ENCODE data around the gene PIGV.
A peak's percentile ranks its signal among the peaks of the same experiment; 100 is the strongest.

DNA sequence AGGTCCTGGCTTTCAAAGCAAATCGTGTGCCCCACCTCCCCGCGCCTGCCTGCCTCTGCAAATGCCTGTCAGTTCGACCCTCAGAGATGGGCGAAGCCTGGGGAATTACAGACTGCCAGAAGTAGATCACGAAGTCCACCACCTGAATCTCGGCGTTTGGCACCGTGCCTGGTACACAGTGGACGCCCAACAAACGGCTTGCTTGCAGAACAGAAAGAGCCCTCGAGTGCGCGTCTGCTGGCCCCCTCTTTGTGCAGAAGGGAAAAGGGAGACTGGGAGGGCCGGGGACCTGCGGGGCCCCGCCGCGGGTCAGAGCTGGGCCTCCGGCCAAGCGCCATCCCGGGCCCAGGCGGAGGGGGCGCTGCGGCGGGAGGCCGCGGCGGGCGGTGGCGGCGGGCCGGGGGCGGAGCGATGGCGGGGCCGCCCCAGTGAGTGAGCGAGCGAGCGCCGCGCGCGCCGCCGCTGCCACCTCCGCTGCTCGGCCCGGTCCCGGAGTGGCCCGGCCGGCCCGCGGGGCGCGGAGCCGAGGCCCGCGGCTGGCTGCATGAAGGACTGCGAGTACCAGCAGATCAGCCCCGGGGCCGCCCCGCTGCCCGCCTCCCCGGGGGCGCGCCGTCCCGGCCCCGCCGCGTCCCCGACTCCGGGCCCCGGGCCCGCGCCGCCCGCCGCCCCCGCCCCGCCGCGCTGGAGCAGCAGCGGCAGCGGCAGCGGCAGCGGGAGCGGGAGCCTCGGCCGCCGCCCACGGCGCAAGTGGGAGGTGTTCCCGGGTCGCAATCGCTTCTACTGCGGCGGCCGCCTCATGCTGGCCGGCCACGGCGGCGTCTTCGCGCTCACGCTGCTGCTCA is 38.7 kb downstream of the PIGV start, which contains the start of gene ZDHHC18:
- TF ChIP-seq POLR2A (IDR thresholded peaks at IDR 0.05) (peak; percentile 21 to 56), POLR2AphosphoS5 (IDR thresholded peaks at IDR 0.05) (no peak), EP300 (IDR thresholded peaks at IDR 0.05) (no peak)
- TF ChIP-seq, protein P1, sequence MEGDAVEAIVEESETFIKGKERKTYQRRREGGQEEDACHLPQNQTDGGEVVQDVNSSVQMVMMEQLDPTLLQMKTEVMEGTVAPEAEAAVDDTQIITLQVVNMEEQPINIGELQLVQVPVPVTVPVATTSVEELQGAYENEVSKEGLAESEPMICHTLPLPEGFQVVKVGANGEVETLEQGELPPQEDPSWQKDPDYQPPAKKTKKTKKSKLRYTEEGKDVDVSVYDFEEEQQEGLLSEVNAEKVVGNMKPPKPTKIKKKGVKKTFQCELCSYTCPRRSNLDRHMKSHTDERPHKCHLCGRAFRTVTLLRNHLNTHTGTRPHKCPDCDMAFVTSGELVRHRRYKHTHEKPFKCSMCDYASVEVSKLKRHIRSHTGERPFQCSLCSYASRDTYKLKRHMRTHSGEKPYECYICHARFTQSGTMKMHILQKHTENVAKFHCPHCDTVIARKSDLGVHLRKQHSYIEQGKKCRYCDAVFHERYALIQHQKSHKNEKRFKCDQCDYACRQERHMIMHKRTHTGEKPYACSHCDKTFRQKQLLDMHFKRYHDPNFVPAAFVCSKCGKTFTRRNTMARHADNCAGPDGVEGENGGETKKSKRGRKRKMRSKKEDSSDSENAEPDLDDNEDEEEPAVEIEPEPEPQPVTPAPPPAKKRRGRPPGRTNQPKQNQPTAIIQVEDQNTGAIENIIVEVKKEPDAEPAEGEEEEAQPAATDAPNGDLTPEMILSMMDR (IDR thresholded peaks at IDR 0.05): peak in 3 of 4 experiments; percentile 67 to 75 (median 71)
